Measurements from ENCODE around the gene EIF3L. TPM values are rescaled to one million over a fixed set of nuclear protein-coding genes. Genes with fewer than 3 reads are reported as not detected.

The EIF3L gene
- total and polyA plus RNA-seq, 9 of the 15 experiments (the other 6 are each of a cell fraction or from before 2014, with no cell fraction given): 257 to 699 (median 368) TPM

- peak; percentile 11; the same call in 1 of the 2 replicates for TF ChIP-seq VEZF1 (CRISPR knock-in tag; IDR thresholded peaks at IDR 0.05)
- peak; percentile 88 for TF ChIP-seq TAF9B (IDR thresholded peaks at IDR 0.05; ENCODE audit: partially characterized antibody)
- TF ChIP-seq L3MBTL2 (IDR thresholded peaks at IDR 0.05): peak; percentile 53
- TF ChIP-seq BRD9 (IDR thresholded peaks at IDR 0.05; ENCODE audit: low read depth, partially characterized antibody): peak; percentile 11
- TF ChIP-seq E2F6 (IDR thresholded peaks at IDR 0.05; ENCODE audit: borderline replicate concordance in 1 of 2, extremely low read depth in 1 of 2, insufficient read depth in 1 of 2, insufficient read length in 1 of 2, low read depth in 1 of 2, low read length in 1 of 2, poor library complexity in 1 of 2, severe bottlenecking in 1 of 2): peak; percentile 14 to 15
- TF ChIP-seq BACH1 (tag; IDR thresholded peaks at IDR 0.05): no peak
- no peak for TF ChIP-seq ZNF134 (CRISPR knock-in tag; conservative IDR thresholded peaks at IDR 0.05)
- TF ChIP-seq NR2C1 (IDR thresholded peaks at IDR 0.05): peak; percentile 81
- peak; percentile 87 for TF ChIP-seq NR2C1 (tag; IDR thresholded peaks at IDR 0.05)
- TF ChIP-seq CXXC5 (CRISPR knock-in tag; IDR thresholded peaks at IDR 0.05): peak; percentile 45
- peak in 1 of 2 experiments; percentile 48; a peak in 1 of 4 replicates for TF ChIP-seq SIN3A (IDR thresholded peaks at IDR 0.05; ENCODE audit: borderline replicate concordance in 2 of 2, control insufficient read depth in 1 of 2, low read depth in 2 of 2, low read length in 2 of 2)
- peak; percentile 92; the same call in 1 of the 2 replicates for TF ChIP-seq NFRKB (IDR thresholded peaks at IDR 0.05; ENCODE audit: low read depth)
- TF ChIP-seq MIER1 (IDR thresholded peaks at IDR 0.05; ENCODE audit: low read depth): no peak
- TF ChIP-seq SAP30 (IDR thresholded peaks at IDR 0.05; ENCODE audit: borderline replicate concordance, insufficient read depth, low read depth, low read length, poor library complexity, severe bottlenecking): peak; percentile 48
- no peak for TF ChIP-seq ATF6 (CRISPR knock-in tag; IDR thresholded peaks at IDR 0.05)
- TF ChIP-seq PHF8 (IDR thresholded peaks at IDR 0.05; ENCODE audit: borderline replicate concordance, low read length): peak; percentile 77
- TF ChIP-seq GATAD2B (IDR thresholded peaks at IDR 0.05; ENCODE audit: borderline replicate concordance): no peak
- TF ChIP-seq IRF2 (CRISPR knock-in tag; IDR thresholded peaks at IDR 0.05): no peak
- TF ChIP-seq SIX5 (IDR thresholded peaks at IDR 0.05; ENCODE audit: borderline replicate concordance in 1 of 2, insufficient read depth in 1 of 2, low read depth in 1 of 2, low read length in 2 of 2): peak in 1 of 2 experiments; percentile 51; a peak in 1 of 4 replicates
- TF ChIP-seq TFAP4 (CRISPR knock-in tag; IDR thresholded peaks at IDR 0.05; ENCODE audit: borderline replicate concordance): 0 out of 2 replicates have a peak, but pooled peaks have one; percentile 53
- peak; percentile 74 for TF ChIP-seq BCOR (IDR thresholded peaks at IDR 0.05)
Observed at GRCh38 chr22:37849089-37849751, at the start of gene EIF3L (continued).

All from K562 (cell line).